Measurements from ENCODE around the gene ST13.
A peak's percentile ranks its signal among the peaks of the same experiment; 100 is the strongest.
"Not testable (repeated sequence)": the region's sequence is repeated elsewhere in the genome, so short reads cannot be mapped to it uniquely, and the experiment has no call there.

Gene ST13

GRCh38 chr22:40838486-40838885, 18.0 kb downstream of the ST13 start:
- no peak for DNase-seq (ENCODE audit: low read depth)

- no peak for DNase-seq (ENCODE audit: low read depth)
Observed at GRCh38 chr22:40834619-40835018, 21.8 kb downstream of the ST13 start.

- DNase-seq (ENCODE audit: low read depth), result no peak
Observed at GRCh38 chr22:40829131-40829530, 27.3 kb downstream of the ST13 start.

GRCh38 chr22:40826984-40827741, 29.3 kb downstream of the ST13 start:
- DNase-seq (ENCODE audit: low read depth), result no peak

DNA sequence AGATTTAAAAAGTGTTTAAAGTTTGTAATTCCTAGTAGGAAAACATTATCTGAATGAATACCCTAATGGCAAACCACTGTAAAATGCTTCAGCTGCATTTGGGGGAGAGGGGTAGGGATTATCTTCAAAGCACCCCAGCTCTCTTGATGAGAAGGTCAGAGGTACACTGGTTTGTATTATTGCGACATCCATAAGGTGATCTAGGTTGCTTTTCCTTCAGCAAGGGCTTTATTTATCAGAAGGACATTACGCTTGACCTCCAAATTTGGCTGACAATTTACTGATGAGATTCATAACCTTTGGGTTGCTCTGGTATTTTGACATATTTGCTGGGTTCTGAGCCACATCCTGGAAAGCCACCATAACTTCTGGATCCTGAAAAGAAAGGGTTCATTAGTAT, 30.1 kb downstream of the ST13 start:
- DNase-seq (ENCODE audit: low read depth), result not testable (repeated sequence)

GRCh38 chr22:40823426-40823825, 33.0 kb downstream of the ST13 start:
- DNase-seq (ENCODE audit: low read depth), result no peak

DNA sequence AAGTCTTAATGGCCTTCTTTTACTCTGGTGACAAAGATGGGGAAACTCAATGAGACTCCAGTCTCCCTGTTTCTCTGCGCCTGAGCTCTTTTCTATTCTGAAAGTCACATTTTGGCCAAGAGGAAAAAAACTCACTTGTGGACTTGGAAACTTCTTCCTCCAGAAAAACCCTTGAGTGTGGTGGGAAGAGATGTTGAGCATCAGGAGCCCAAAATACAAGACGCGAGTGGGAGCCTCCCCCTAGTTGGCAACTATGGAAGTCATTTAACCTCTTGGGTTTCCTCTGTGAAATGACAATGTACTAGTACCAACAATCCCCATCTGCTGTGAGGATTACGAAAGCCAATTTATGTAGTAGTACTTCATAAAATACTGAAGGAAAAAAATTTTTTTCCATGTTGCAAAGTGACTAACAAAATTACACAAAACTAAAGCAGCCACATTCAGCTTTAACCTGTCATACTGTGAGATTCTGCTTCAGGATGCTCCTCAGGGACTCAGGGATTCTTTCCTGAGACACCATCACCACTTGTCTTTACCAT, 36.8 kb downstream of the ST13 start:
- DNase-seq (ENCODE audit: low read depth), result no peak

DNA sequence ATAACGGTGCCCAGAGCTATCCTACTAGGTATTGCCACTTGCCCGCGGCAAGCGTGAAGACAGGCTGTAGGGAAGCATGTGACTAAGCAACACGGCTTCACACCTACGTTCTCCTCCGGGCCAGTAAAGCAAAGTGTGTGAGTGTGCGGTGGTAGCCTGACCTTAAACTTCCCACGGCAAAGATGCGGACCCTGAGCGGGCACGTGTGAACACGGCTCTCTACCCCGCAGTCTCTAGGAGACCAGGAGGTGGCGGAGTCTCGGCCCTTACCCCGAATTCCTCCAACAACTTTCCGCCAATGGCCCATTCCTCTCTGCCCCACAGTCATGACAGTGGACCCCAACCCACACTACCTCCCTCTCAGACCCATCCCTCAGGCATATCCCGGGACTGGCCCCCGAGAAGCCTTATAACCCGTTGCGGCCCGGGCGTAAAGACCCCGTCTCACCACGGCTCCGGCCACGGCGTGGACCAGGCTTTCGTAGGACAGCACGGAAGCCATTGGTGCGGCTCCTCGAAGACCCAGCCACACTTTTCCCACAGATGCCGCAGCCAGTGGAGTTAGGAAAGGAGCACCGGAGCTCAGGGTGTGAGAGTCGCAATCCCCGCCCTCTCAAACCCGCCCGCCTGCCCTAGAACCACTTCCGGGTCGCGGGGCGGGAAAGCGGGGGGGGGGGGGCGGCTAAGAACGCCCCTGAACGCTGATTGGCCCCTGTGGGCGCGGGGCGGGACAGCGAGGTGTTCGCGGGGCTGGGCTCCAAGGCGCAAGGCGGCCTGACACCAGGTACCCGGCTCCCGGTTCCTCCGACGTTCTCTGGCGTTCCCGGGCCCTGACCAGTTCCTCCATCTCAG, 37.5 kb downstream of the ST13 start, which contains the start of gene SLC25A17:
Gene SLC25A17 (minus strand): TSS at position 600 of the 852 bp plus-strand sequence. CDS start 98 bp downstream, at position 502.
- DNase-seq (ENCODE audit: low read depth), result peak; percentile 81

DNA sequence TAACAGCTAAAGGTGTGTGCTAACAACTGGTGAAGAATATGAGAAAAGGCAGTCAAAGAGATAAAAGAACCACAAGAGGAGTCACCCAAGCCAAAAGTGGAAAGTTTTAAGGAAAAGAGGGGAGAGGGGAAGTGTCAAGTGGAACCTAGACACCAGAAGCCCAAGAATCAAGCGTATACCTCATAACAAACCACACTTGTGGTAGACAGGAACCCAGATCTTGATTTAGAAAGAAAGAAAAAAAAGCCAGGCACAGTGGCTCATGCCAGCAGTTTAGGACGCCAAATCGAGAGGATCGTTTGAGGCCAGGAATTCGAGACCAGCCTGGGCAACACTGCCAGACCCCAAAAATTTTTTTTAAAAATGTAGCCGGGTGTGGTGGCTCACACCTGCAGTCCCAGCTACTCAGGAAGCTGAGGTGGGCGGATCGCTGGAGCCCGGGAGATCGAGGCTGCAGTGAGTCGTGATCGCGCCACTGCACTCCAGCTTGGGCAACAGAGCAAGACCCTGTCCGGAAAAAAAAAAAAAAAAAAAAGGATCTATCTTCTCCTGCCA, 38.2 kb downstream of the ST13 start:
- no peak for DNase-seq (ENCODE audit: low read depth)

DNA sequence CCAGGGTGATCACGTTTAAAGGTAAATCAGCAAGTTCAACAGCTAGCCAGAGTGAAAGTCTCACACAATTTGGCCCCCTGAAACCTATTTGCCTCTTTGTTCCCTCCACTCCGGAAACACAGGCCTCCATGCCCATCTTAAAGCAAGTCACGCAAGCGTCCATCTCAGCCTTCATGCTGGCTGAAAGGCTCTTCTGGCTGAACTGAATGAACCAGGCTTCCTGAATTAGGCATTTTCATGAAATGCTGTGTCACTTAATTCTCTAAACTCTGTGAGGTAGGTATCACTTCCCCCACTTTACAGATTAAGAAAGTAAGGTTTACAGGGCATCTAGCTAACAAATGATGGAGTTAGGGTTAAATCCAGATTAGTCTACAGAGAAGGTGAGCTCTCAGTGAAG, 38.7 kb downstream of the ST13 start:
- no peak for DNase-seq (ENCODE audit: low read depth)

GRCh38 chr22:40813912-40814315, 42.5 kb downstream of the ST13 start:
- no peak for DNase-seq (ENCODE audit: low read depth)

DNA sequence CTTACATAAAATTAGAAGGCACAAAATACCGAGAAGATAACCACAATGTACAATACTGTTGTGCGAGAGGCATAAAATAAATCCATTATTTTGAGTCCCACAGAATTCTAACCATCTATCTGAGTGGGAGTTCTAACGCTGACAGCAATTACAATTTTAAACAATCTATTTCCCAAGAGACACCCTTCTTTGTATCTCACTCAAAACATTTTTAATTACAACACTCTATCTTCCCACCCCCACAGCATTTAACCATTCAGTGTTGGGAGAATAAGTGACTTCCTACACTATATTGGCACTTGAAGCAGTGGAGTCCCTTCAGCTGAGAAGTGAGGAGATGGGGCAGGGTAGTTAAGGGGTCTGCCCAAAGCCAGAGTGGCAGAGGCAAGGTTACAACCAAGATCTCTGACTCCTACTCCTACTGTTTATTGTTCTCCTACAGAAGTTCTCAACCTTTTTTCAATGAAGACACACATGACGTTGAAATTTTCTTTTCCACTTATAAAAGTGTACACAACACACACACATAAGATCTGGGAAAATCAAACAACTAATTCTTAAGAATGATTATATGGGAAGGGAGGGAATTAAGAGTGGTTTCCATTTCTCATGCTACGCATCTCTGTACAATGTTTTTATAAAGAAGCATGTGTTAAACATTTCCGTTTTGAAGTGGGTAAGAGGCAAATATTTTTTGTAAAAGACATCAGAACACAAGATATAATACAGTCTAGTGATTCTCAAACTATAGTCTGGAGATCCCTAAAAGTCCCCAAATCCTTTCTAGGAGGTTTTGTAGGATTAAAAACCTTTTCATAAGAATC, 48.2 kb downstream of the ST13 start:
- no peak for DNase-seq (ENCODE audit: low read depth)

GRCh38 chr22:40806711-40807110, 49.7 kb downstream of the ST13 start:
- DNase-seq (ENCODE audit: low read depth), result no peak

GRCh38 chr22:40805699-40806203, 50.7 kb downstream of the ST13 start:
- no peak for DNase-seq (ENCODE audit: low read depth)

DNA sequence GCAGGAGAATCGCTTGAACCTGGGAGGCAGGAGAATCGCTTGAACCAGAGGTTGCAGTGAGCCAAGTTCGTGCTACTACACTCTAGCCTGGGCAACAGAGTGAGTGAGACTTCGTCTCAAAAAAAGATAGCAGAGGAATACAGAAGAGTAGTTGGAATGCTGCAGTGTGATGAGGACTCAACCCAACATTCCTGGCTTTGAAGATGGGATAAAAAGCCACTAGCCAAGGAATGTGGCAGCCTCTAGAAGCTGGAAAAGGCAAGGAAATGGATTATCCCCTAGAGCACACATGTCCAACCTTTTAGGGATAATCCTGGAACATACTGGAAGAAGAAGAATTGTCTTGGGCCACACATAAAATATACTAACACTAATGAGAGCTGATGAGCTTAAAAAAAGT, 51.2 kb downstream of the ST13 start:
- DNase-seq (ENCODE audit: low read depth), result no peak

DNA sequence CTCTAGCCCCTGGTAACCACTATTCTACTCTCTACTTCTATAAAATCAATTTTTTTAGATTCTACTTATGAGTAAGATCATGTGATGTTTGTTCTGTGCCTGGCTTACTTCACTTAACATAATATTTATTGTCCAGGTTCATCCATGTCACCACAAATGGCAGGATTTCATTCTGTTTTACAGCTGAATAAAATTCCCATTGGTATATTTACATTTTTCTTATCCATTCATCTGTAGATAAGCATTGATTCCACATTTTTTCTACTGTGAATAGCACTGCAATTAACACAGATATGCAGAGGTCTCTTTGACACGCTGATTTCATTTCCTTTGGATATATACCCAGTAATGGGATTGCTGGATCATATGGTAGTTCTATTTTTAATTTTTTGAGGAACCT, 53.1 kb downstream of the ST13 start:
- no peak for DNase-seq (ENCODE audit: low read depth)

- DNase-seq (ENCODE audit: low read depth), result no peak
Observed at GRCh38 chr22:40799008-40799407, 57.4 kb downstream of the ST13 start.

DNA sequence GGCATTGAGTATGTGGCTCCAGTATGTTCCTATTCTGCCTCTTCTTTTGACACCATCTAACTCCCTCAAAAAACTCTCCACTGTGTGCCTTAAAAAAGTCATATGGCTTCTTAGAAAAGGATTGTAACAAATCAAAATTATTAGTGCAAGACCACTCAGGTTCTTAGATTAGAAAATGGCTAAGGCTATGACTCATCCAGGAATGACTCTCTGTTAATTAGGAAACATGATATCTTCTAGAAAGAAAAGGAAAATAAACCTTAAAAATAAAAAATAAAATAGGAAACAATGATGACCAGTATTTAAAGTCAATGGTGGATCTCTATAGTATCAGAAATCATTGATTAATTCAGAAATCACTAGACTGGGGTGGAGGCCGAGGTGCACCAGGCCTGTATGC, 59.0 kb downstream of the ST13 start:
- no peak for DNase-seq (ENCODE audit: low read depth)

- DNase-seq (ENCODE audit: low read depth), result no peak
Observed at GRCh38 chr22:40792451-40792850, 64.0 kb downstream of the ST13 start.

DNA sequence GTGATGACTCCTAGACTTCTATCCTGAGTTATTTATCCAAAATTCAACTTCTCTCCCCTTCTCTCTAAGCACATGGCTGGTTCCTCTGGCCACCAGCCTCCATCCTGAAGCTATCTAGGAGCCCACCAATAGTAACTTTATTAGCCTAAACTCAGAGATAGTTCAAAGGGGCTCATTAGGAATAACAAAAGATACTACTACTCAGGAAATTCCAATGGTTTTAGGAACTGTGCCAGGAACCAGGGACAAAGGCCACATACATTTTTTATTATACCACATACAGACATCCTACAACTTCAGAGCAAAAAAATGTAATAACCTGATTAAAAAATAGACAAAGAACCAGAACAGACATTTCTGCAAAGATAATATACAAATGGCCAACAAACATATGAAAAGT, 65.2 kb downstream of the ST13 start:
- no peak for DNase-seq (ENCODE audit: low read depth)

GRCh38 chr22:40789131-40789530, 67.3 kb downstream of the ST13 start:
- DNase-seq (ENCODE audit: low read depth), result no peak

DNA sequence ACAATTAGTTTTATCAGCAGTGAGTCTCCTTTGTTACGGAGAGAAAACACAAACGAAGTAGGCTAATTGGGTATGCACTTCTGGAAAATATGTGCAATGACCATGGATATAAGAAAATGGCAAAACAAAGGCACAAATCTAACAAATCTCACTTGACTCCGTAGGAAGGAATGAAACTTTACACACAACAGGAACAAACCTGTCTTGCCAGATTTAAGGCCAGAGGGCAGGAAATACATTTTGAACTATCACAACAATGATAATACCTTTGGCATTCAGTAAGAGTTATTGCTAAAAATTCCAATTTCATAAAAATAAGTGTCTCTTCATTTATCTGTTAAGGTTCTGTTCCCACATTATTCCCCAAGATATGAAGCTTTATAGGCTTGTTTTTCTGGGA, 73.9 kb downstream of the ST13 start:
- no peak for DNase-seq (ENCODE audit: low read depth)

Data from stimulated activated CD4-positive, alpha-beta T cell treated with anti-CD3 and anti-CD28 coated beads, Interleukin-2, amount 100 ng/mL, for 4 hours (primary cell).